ENCODE measurements around the gene ARFGEF3. TPM values are rescaled to one million over a fixed set of nuclear protein-coding genes. Genes with fewer than 3 reads are reported as not detected.

ARFGEF3 gene
- polyA plus RNA-seq, 12 donors, result 0.36 to 4.2 (median 0.82) TPM; not detected in 1

- DNase-seq, result no peak
Observed at GRCh38 chr6:138237463-138237862, 75.7 kb downstream of the ARFGEF3 start.

GRCh38 chr6:138238368-138238767 is 76.6 kb downstream of the ARFGEF3 start:
- DNase-seq, result no peak

- no peak for DNase-seq
Observed at GRCh38 chr6:138239774-138240173, 78.0 kb downstream of the ARFGEF3 start.

DNA sequence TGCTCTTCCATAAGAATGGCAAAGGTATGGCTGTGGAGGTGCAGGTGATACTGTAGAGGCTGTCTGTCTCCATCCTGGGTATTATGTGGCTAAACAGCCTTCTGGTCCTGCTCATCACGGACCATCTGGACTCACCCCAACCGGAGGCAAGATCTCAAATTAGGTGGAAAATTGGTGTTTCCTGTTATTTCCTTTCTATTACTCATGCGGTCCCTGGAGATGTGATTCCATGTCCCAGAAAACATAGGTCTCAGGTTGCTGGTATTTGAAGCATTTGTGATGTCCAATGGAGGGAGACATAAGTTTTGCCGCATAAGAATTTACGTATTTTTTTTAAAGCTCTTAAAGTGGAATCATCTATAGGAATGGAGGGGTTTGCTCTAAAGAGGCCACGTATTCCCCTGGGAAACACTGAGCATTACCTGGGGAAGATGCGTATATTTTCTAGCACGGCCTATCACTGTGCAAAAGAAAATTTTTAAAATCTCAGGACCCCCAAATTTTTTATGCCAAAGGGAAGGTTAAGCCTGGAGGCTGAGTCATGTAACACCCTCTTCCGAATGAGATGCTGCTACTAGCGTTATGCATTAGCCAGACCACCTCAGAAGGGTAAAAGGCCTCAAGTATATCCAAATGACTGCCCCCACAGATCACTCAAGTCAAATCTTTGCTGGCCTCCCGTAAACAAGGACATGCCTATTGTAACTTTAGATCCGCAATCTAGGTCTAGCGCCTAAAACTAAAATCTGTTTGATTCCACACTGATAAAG is 78.9 kb downstream of the ARFGEF3 start:
- no peak for DNase-seq

DNA sequence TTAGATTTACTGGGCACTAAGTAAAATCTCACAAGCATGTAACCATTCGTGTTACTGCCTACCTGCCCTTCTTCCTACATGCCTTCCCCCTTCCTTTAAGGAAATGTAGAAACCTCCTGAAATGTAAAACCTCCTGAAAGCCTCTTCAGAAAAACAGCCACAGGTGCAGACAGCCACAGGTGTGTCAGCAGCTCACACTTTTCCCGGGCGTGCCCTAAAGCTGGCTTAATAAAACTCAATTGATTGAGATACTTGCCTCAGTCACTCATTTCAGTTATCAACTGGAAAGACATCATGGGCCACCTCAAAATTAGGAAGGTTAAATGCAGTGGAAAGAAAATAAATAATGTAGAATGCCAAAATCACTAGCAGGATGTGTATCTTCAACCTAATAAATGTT is 79.6 kb downstream of the ARFGEF3 start:
- DNase-seq, result no peak

- DNase-seq, result no peak
Observed at GRCh38 chr6:138241934-138242333, 80.2 kb downstream of the ARFGEF3 start.

DNA sequence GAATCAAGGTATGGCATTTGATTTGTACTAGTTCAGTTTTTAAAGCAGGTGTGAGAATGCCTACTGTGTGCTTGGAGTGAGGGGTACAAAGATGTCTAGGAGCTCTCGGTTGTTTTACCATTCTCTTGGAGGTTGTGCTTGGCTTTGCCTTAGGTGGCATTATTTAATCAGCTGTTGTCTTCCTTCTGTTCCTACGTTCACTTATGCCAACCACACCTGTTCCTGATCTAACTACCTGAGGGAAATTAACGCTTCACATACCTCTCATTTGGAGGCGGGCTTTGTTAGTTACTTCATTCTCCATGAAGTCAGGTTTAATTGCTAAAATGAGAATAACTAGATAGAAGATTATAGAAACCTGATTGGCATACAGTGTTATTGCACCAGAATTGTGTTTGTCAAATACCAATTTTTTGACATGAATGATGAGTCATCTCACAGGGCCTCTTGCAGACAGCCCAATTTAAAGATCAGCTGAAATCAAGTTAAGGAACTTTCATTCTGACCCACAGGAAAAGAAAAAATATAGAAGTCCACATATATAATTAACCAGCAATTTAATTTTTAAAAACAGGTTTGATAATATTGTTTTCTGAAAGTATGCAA is 81.4 kb downstream of the ARFGEF3 start:
- DNase-seq, result no peak

GRCh38 chr6:138245751-138246150 is 84.0 kb downstream of the ARFGEF3 start:
- DNase-seq, result no peak

DNA sequence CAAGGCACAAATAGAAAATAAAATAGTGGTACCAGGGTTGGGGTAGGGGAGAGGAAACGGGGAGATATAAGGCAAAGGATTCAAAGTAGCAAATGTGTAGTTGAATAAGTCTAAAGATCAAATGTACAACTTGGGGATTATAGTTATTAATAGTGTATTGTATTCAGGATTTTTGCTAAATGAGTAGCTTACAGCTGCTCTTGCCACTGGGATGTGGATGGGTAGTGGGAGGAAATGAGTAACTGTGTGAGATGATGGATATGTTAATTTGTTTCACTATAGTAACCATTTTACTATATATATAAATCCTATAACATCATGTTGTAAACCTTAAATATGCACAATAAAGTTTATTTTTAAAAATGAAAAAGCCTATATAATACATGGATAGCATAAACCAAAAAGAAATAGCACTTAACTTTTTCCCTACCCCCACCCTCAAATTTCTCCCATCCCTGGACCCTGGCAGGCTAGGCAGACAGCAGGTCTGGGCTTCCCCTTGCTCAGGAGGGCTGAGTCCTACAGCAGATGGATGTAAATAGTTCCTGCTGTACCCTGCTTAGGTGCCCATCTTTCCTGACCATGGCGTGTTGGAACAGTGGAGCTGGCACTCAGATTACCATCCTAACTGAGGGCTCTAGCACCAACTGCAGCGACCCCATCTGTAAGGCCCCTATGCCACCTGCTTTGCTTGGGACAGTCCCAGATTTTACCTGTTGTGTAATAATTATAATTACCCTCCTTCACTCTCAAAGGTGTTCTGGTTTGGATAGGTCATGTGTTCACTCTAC is 85.1 kb downstream of the ARFGEF3 start:
- no peak for DNase-seq

- no peak for DNase-seq
Observed at GRCh38 chr6:138248011-138248410, 86.3 kb downstream of the ARFGEF3 start.

- DNase-seq, result no peak
Observed at GRCh38 chr6:138248878-138249277, 87.1 kb downstream of the ARFGEF3 start.

DNA sequence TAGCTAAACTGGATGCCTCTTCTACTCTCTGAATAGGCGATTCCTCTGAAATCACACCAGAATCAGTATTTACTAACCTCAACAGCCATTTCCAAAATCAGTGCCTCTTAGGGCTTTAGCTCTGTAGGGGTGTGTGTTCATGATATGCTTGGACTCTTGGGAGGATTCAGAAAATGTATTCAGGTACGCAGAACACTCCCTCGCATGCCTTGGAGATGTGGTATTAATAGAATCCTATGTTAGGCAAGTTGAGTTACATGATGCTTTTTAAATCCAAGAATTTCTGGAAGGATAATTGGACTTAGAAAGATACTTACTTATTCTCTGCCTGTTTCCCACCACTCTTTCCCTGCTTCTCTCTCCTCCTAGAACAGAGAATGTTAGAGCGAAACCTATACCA is 88.3 kb downstream of the ARFGEF3 start:
- no peak for DNase-seq

DNA sequence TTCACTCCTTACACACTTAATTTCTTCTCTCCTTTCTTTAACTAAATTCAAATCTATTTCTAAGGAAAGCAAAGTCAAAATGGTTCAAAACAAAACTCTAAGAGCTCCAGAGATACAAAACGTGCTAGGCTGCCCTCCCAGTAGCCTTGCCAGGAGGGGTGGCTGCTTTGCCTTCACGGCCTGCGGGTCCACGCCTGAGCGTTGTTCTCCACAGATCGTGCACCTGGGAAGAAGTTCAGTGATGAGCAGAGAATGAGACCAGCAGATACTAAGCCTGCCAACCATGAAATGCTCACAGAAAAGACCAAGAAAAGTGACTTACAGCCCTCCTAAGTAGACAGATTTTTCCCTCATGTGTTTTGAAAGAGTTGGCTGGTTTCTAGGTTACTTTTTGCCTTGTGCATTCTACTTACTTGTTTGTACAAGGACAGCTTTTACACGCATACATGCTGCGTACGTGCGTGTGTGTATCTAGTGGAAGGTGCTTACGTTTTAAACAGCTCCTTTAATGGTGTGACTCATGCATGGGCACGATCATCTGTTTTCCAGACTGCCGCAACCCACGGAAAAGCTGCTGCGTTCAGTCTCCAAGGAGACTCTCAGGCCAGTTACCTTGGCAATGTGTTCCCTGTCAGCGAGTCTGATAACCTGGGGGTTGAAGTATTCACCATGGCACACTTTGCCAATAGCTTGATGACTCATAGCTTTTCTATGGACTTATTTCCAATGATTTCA is 88.9 kb downstream of the ARFGEF3 start:
- peak; percentile 26 for DNase-seq

DNA sequence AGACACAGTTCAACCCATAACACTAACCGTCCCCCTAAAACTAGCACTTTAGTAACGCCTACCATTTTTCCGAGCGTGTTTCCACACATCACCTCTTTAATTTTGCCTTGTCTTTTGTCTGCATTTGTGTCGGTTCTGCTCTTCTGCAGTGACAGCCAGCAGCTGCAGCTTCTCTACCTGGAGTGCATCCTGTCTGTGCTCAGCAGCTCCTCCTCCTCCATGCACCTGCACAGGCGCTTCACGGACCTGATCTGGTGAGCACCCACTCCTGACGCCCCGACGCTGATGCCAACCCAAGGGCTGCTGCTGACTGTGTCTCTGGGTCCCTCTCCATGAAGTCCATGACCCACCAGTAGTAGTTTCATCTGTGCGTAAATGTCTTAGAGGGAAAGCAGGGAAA is 92.0 kb downstream of the ARFGEF3 start:
- no peak for DNase-seq

GRCh38 chr6:138255443-138255842 is 93.7 kb downstream of the ARFGEF3 start:
- DNase-seq, result no peak

GRCh38 chr6:138257638-138258040 is 95.9 kb downstream of the ARFGEF3 start:
- DNase-seq, result no peak

DNA sequence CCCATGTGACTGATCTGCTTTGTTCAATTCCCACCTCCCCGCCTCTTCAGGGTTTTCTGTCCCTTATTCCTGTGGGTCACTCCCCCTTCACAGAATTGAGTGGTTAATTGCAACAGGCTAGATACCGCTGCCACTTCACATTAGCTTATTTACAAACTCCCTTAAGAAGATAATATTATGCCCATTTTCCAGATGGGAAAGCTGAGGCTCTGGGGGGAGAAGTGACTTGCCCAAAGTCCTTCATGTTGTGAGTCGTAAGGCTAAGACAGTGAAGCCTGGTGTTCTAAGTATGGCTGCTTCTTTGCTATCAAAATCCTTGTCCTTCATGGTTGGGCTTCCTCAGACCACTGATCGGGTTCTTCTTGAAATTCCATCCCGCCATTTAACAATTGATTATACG is 96.5 kb downstream of the ARFGEF3 start:
- DNase-seq, result no peak

- DNase-seq, result no peak
Observed at GRCh38 chr6:138258991-138259390, 97.3 kb downstream of the ARFGEF3 start.

DNA sequence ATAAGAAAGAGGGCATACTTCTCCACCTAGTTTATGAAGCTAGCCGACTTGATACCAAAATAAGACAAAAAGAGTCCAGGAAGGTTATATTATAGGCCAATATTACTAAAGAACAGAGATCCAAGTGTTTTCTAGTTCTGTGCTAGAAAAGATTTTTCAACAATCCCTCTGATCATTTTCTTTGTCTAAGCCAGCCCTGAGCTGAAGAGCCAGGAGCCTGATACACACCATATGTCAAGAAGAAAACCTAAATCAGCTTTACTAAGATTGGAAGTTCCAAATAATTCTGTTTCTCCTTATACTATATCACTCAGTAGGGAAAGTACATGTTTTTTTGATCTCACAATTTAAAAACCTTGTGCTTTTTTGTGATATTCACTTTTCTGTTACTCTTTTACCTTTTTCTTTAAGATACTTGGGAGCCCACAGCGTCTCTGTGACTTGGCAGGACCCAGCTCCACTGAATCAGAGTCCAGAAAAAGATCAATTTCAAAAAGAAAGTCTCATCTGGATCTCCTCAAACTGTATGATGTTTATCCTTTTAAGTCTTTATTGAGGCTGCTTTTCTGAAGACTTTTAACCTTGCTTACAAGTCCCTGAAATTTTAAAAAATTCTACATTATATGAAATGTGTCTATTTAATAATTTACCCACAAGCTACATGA is 99.5 kb downstream of the ARFGEF3 start:
- DNase-seq, result peak; percentile 32

GRCh38 chr6:138263963-138264362 is 102.2 kb downstream of the ARFGEF3 start:
- DNase-seq, result no peak

DNA sequence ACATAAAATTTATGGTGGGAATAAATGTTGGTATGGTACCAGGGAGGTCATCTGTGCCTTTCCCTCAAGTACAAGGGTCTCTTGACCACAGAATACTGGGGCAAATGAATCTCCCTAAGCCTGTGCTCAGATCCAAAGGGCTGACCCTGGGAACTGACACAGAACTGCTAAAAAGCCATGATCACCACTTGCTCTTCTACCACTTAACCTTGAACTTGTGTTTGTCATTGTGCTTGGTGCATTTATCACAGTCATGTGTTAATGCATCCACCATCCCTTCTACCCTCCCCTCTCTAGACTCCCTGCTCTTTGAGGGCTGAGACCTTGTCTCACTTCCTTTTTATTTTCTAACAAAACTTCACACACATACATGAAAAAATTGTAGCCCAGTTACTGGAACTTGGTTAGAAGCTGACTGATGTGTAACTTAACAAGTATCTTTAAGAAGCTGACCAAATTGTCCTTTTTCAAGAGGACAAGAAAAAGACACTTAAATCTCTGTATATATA is 102.7 kb downstream of the ARFGEF3 start:
- DNase-seq, result no peak
